Keratinocyte (primary cell): ENCODE data around the gene INHBE. TPM values are rescaled to one million over a fixed set of nuclear protein-coding genes. Genes with fewer than 3 reads are reported as not detected.

Source experiments
- DNase-seq: peaks from one replicate; pipeline ENCODE4 v3.0.0-alpha.2; 2011; ENCODE audit warnings: low read depth, missing footprints, low spot score
- FAIRE-seq: peaks from 2 replicates; lab custom pipeline; 2011; peaks lifted over from hg19 to GRCh38; lab: Jason Lieb, UNC
- H2AFZ ChIP-seq: 2 replicates; pipeline ENCODE4 v1.6.0; 2012; ENCODE audit warnings: low read length, control low read depth, inconsistent platforms; ENCODE audit not compliant: control insufficient read depth
- H3K27ac ChIP-seq: 2 replicates; pipeline ENCODE4 v1.5.1; 2011; ENCODE audit warnings: low read length; ENCODE audit not compliant: control insufficient read depth, insufficient read depth
- H3K27me3 ChIP-seq: 3 replicates; pipeline ENCODE4 v1.6.0; 2011; ENCODE audit warnings: low read length; ENCODE audit not compliant: control insufficient read depth, insufficient read depth; ENCODE audit errors: extremely low read depth
- H3K36me3 ChIP-seq, 2 experiments: 2 replicates in 1 of 2; 3 replicates in 1 of 2; pipeline ENCODE4 v1.5.1; 2011; ENCODE audit warnings: low read length in 2 of 2, mild to moderate bottlenecking in 1 of 2; ENCODE audit not compliant: control insufficient read depth in 2 of 2, insufficient read depth in 2 of 2; ENCODE audit errors: extremely low read depth in 1 of 2
- H3K4me1 ChIP-seq: 3 replicates; pipeline ENCODE4 v1.5.1; 2011; ENCODE audit warnings: low read length; ENCODE audit not compliant: control insufficient read depth, insufficient read depth; ENCODE audit errors: extremely low read depth
- H3K4me2 ChIP-seq: 3 replicates; pipeline ENCODE4 v1.6.0; 2011; ENCODE audit warnings: low read depth, low read length; ENCODE audit not compliant: control insufficient read depth, insufficient read depth; ENCODE audit errors: extremely low read depth
- H3K4me3 ChIP-seq, 3 experiments: fragments of 200-600 bp in 1 of 3; sonication (generic) in 1 of 3; 2 replicates in 2 of 3; 3 replicates in 1 of 3; pipeline ENCODE4 v1.5.1; 2011 to 2016; ENCODE audit warnings: low read length in 3 of 3, mild to moderate bottlenecking in 3 of 3, control low read depth in 2 of 3, inconsistent platforms in 1 of 3, low read depth in 1 of 3, mixed read lengths in 1 of 3, mixed run types in 1 of 3, moderate library complexity in 1 of 3; ENCODE audit not compliant: control insufficient read depth in 2 of 3, insufficient read depth in 2 of 3; ENCODE audit errors: extremely low read depth in 1 of 3
- H3K79me2 ChIP-seq: 2 replicates; pipeline ENCODE4 v1.6.0; 2012; ENCODE audit warnings: low read length; ENCODE audit not compliant: control insufficient read depth, insufficient read depth
- H3K9ac ChIP-seq: 3 replicates; pipeline ENCODE4 v1.6.0; 2011; ENCODE audit warnings: low read length; ENCODE audit not compliant: control insufficient read depth, insufficient read depth; ENCODE audit errors: extremely low read depth
- H3K9me1 ChIP-seq: 3 replicates; pipeline ENCODE4 v1.6.0; 2011; ENCODE audit warnings: low read length; ENCODE audit not compliant: control insufficient read depth, insufficient read depth; ENCODE audit errors: extremely low read depth
- H3K9me3 ChIP-seq: 2 replicates; pipeline ENCODE4 v1.5.1; 2012; ENCODE audit warnings: low read depth, low read length; ENCODE audit not compliant: control insufficient read depth
- H4K20me1 ChIP-seq: 3 replicates; pipeline ENCODE4 v1.6.0; 2011; ENCODE audit warnings: low read length; ENCODE audit not compliant: control insufficient read depth, insufficient read depth; ENCODE audit errors: extremely low read depth
- CTCF ChIP-seq, 3 experiments: IDR thresholded peaks in 1 of 3; conservative IDR thresholded peaks in 1 of 3; optimal IDR thresholded peaks in 1 of 3; 2 replicates in 2 of 3; 3 replicates in 1 of 3; pipeline versions ENCODE3 to v1.5.1; 2011; ENCODE audit warnings: low read length in 3 of 3, mild to moderate bottlenecking in 3 of 3, moderate library complexity in 2 of 3, control low read depth in 1 of 3, inconsistent platforms in 1 of 3; ENCODE audit not compliant: insufficient read depth in 2 of 3; ENCODE audit errors: extremely low read depth in 1 of 3
- EZH2 ChIP-seq: IDR thresholded peaks from one replicate; pipeline ENCODE4 v1.6.1; 2012; ENCODE audit warnings: inconsistent platforms, mild to moderate bottlenecking, low read length, moderate library complexity
- dilution Hi-C: fragments of 300-500 bp; cut with MboI; formaldehyde crosslinking; loops from one replicate; pipeline ENCODE4 v1.7.0; 2020; ENCODE audit warnings: low sequenced_read_pairs; ENCODE audit not compliant: extremely low pct_ligation_motif_present
- polyA plus RNA-seq, 5 experiments: library from polyadenylated mRNA; depleted of rRNA in 3 of 5; stranded (reverse) in 3 of 5; stranded (forward) in 1 of 5; unstranded in 1 of 5; fragments of >200 nt; gene quantifications; 1 replicate in 1 of 5; 2 replicates in 3 of 5; 3 replicates in 1 of 5; pipeline versions ENCODE4 v1.2.1 to v1.2.3, GENCODE V29; 2011 to 2012; ENCODE audit warnings: missing spikeins in 2 of 5, low read depth in 1 of 5, low replicate concordance in 1 of 5

INHBE gene
- polyA plus RNA-seq, 1 donor (not counting 4 experiments of a cell fraction or from before 2014, with no cell fraction given) = not detected

- no peak overlapping the region for H3K9ac ChIP-seq
- H3K27me3 ChIP-seq = peaks cover 14% of the 10 kb centered on the region
- no peaks in the 10 kb centered on the region for H3K79me2 ChIP-seq
- dilution Hi-C loops = no loop called here
- DNase-seq (no peak), FAIRE-seq (no peak)
- H3K4me3 ChIP-seq = peak overlapping the region in 1 of 3 experiments; percentile 39
- H3K27ac ChIP-seq = no peak overlapping the region
- H4K20me1 ChIP-seq = no peaks in the 10 kb centered on the region
- H3K9me3 ChIP-seq = no peaks in the 10 kb centered on the region
- TF ChIP-seq CTCF (optimal IDR thresholded peaks at IDR 0.05 in 1 of 3, IDR thresholded peaks at IDR 0.05 in 1 of 3, conservative IDR thresholded peaks at IDR 0.05 in 1 of 3; ENCODE audit: extremely low read depth in 1 of 3, insufficient read depth in 2 of 3, low read length in 3 of 3) (peak; percentile 78 to 87 (median 87)), EZH2 (no peak)
- H3K9me1 ChIP-seq = no peaks in the 10 kb centered on the region
- no peaks in the 10 kb centered on the region for H3K36me3 ChIP-seq
- peaks cover 37% of the 10 kb centered on the region for H3K4me1 ChIP-seq
- peak overlapping the region; percentile 71 for H3K4me2 ChIP-seq
- H2AFZ ChIP-seq = peak overlapping the region; percentile 48
These were observed 1.1 kb downstream of the INHBE start for GRCh38 chr12:57456145-57456700.

- Histone ChIP-seq H3K9me1 (no peaks in the 10 kb centered on the region), H3K4me3 (no peak overlapping the region), H3K27ac (no peak overlapping the region), H3K79me2 (no peaks in the 10 kb centered on the region), H3K4me2 (no peak overlapping the region), H4K20me1 (no peaks in the 10 kb centered on the region), H2AFZ (no peak overlapping the region), H3K9me3 (no peaks in the 10 kb centered on the region), H3K36me3 (no peaks in the 10 kb centered on the region), H3K4me1 (peaks cover 40% of the 10 kb centered on the region), H3K9ac (no peak overlapping the region), H3K27me3 (peaks cover 10% of the 10 kb centered on the region)
- TF ChIP-seq EZH2 (no peak), CTCF (optimal IDR thresholded peaks at IDR 0.05 in 1 of 3, IDR thresholded peaks at IDR 0.05 in 1 of 3, conservative IDR thresholded peaks at IDR 0.05 in 1 of 3; ENCODE audit: extremely low read depth in 1 of 3, insufficient read depth in 2 of 3, low read length in 3 of 3) (no peak)
- FAIRE-seq (no peak), DNase-seq (no peak)
- dilution Hi-C loops = no loop called here
These were observed 1.8 kb downstream of the INHBE start for GRCh38 chr12:57456737-57457490.
